NCI-H187 (cell line): Measurements from ENCODE around the gene ACTR5.
A peak's percentile ranks its signal among the peaks of the same experiment; 100 is the strongest.
"Not testable (repeated sequence)": the region's sequence is repeated elsewhere in the genome, so short reads cannot be mapped to it uniquely, and the experiment has no call there.

Experiments used
- DNase-seq, 2 experiments: peaks; one replicate each; lab custom pipeline; 2025; lab: John Stamatoyannopoulos, UW

The ACTR5 gene

DNA sequence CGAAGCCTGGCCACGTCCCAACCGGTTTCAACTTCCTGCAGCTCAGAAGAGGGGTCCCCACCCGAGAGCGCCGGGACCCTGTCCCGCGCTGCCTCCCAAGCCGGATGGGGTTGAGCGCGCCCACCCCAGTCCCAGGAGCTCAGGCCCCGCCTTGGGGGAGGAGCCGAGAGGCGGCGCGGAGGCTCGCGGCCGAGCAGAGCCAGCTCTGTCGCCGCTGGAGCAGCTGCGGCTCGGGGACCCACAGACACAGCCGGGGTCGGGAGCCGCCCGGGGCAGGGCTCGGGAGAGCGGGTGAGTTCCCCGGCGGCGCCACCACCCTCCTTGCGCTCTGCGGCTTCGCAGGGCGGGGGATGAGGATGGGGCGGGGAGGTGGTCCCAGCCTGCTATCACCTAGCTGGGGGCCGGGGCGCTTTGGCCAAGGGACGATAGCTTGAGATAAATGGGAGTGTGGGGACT lies 57.3 kb downstream of the ACTR5 start, which contains the start of gene PPP1R16B:
PPP1R16B (plus strand) TSS at position 196 of the 456 bp plus-strand sequence. CDS start 30,229 bp downstream, outside the sequence.
- peak in 1 of 2 experiments; percentile 28 for DNase-seq

DNA sequence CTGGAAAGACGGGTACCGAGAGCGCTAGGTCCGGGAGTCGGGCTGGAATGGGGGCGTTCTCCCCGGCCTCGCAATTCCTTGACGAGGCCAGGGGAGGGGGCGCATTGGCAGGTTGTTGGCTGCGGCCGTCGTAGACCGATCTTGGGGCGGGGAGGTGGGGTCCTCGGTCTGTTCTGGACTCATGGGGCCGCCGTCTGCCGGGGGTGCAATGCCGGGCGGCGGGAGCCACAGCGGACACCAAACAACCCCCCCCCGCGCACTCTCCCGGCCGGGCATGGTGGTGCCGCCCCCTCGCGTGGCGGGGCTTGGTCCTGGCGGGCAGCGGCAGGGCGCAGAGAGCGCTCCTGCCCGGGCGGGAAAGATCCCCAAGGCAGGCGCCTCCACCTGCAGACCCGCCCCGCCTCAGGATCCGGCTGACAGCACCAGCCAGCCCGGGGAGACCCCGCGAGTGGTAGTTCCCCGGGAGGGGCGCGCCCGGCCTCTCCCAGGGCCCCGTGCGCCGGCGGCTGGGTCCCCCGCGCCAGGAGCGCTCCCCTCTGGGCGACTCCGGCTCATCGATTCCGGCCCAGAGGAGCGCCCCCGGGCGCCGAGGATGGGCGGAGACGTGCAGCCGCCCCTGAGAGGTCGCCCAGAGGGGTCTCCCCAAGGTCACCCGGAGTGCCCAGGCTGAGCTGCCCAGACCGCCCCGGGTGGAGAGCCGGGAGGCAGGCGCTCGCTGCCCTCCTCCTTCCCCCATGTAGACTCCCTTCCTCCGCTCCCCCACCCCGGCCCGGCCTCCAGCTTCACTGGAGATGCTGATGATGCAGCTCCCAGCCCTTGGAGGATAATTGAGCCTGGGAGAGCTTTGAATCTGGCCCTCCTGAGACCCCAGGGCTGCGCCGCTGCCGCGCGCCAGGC lies 57.9 kb downstream of the ACTR5 start:
- DNase-seq = no peak

DNA sequence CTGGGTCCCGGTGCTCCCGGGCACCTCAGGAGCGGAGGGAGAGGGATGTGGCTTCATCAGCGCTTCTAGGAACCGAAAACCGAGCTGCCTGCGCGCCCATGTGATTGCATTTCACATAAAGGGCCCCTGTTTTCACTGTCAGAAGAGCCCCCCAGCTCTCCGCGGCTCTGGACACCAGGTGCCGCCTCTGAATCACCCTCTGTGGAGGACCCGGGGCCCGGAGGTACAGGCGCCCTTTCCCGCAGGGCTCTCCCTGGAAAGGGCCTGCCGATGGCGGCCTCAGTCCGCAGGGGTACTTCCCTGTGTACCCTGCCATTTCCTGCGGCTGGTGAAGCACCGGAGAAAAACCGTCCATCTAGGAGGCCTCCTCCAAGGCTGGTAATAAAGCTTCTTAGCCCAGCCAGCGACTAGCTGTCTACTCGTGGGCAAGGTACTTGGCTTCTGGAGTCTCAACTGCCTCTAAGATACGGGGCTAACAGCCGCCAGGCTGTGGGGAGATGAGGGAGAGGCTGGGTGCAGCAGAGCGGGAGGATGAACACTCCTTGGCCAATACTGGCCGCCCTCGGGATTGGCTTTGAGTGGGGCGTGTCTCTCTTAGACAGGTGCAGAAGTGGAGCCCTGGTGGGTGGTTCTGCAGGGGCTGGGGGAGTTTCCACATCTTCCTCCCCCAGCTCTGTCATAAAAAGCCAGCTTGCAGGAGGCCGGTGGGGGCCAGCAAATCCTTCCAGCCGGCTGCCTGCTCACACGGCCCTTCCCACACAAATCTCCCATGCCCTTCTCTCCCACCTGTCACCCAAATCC lies 58.8 kb downstream of the ACTR5 start:
- DNase-seq = peak in 1 of 2 experiments; percentile 60

DNA sequence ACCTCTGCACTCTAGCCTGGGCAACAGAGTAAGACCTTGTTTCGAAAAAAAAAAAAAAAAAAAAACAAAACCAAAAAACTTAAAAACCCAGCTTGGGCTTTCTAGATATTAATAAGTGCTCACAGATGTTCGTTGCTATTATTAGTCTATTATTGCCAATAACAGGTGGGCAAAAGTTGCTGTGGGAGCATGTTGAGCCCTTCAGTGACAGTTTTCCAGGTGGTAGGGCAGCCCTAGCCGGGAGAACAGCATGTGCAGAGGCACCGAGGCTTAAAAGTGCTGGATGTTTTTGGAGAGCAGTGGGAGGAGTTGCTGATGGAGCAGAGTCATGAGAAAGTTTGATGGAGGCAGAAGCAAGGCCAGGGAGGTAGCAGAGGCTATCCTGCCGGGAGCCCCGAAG lies 61.7 kb downstream of the ACTR5 start:
- no peak for DNase-seq

DNA sequence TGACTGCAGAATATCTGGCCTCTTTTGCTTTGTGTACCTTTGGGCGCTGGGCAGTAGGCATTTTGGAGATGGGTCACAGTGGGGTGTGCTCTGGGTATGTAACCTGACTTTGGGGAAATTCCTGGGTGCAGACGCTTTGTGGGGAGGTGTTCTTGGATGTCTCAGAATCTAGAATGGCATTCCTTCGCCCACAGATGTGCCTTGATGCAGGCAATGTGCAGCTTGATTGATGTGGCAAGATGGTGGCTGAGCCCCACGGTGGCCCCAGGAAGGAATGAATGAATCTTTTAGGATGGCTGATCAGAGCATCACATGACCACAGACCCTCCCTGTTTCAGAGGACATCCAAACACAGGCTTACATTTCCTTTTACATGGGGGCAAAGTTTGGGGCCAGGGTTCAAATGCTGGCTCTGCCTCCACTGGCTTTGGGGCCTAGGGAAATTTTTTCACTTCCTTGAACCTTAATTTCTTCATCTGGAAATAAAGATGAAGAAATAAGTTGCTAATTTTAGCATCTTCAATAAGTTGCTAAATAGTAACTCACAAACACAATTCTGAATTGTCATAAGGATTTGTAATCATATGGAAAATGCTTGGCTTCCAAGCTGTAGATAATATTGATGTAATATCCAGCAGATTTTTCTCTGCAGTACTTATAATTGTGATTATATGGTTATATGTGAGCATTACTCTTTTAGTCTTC lies 62.8 kb downstream of the ACTR5 start:
- DNase-seq = no peak

DNA sequence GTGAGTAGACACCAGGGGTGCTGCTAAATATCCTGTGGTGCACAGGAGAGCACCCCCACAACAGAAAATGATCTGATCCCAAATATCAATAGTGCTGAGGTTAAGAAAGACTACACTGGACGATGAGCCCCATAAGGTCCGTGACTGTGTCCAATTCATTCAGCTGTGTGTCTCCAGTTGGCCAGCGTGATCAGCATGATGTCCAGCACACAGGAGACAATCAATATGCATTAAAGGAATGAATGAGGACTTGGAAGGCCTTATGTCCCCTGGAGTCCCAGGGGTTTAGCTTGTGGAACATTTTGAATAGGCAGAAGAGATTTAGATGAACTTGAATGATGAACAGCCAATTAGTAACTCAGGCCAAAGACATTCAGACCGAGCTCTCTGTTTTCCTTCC lies 63.5 kb downstream of the ACTR5 start:
- no peak for DNase-seq

DNA sequence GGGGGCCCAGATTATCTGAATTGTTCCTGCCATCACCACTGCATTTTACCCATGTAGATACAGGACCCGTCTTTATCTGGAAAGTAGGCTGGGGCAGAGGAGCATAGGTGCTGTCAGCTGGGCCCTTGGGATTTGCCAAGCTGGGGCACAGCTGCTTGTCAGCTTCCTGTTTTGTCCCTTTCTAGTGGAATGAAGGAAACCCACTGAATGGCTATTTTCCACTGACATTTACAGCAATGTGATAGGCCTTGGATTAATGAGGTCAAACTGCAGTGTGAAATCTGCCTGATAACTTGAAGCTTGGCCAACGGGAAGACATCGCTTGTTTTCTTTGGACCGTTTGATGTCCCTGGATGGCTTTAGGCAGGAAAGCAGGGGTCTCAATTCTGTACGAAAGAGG lies 63.9 kb downstream of the ACTR5 start:
- no peak for DNase-seq

DNA sequence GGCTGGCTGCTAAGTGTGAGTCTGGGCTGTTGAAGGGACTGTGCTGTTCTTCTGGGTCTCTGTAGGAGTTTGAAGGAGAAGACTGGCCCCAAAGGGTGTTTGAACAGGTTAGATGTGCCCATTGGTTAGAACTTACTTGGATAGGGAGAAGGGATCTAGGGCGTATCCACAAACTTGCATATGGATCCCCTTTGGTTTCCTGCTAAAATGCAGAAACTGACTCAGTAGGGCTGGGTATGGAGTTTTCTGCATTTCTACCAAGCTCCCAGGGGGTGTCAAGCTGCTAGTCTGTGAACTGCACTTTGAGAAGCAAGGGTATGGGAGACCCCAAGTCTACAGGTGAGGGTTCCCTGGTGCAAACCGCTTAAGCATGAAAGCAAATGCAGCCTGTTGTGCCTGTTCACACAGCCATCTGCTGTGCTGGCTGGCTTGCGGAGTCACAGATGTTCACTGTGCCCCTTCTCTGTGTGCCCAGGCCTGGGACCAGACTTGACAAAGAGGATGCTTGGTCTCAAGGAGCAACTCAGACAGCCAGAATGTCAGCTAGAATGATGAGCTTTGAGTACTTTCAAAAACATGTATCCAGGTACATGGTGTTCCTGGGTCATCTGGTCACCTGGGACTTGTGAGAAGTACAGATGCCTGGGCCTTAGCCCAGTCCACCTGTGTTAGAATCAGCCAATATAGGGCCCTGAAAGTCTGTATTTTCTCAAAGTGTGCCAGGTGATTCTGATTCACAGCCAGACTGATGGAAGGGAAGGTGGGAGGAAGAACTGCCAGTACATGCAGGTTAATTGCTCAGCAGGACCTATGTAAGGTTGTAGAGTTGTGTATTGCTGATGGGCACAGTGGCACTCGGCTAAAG lies 64.7 kb downstream of the ACTR5 start:
- no peak for DNase-seq

DNA sequence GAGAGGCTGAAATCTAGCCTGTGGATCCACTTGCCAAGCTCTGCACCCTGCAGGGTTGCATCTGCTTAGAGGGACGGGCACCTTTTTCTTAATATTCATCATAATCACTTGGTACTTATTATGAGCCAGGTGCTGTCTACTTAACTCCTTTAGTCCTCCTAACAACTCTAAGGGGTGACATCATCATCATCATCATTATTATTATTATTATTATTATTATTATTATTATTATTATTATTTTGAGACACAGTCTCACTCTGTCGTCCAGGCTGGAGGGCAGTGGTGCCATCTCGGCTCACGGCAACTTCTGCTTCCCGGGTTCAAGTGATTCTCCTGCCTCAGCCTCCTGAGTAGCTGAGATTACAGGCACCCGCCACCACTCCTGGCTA lies 65.3 kb downstream of the ACTR5 start:
- DNase-seq = not testable (repeated sequence)

DNA sequence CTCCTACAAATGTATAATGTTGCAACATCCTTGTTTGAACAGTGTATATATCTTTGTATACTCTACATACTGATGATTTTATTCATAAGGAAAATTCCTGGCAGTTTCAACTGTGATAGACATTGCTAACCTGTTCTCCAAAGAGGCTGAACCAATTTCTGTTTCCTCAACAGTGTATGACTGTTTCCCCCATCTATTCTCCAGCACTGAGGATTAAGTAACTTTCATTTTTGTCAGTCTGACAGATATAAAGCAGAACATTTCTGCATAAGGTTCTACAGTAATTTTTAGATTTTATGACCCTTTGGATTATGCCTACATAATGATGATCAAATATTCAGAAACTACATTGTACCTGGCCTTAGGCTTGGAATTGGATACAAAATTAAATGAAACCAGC lies 67.2 kb downstream of the ACTR5 start:
- DNase-seq = no peak

DNA sequence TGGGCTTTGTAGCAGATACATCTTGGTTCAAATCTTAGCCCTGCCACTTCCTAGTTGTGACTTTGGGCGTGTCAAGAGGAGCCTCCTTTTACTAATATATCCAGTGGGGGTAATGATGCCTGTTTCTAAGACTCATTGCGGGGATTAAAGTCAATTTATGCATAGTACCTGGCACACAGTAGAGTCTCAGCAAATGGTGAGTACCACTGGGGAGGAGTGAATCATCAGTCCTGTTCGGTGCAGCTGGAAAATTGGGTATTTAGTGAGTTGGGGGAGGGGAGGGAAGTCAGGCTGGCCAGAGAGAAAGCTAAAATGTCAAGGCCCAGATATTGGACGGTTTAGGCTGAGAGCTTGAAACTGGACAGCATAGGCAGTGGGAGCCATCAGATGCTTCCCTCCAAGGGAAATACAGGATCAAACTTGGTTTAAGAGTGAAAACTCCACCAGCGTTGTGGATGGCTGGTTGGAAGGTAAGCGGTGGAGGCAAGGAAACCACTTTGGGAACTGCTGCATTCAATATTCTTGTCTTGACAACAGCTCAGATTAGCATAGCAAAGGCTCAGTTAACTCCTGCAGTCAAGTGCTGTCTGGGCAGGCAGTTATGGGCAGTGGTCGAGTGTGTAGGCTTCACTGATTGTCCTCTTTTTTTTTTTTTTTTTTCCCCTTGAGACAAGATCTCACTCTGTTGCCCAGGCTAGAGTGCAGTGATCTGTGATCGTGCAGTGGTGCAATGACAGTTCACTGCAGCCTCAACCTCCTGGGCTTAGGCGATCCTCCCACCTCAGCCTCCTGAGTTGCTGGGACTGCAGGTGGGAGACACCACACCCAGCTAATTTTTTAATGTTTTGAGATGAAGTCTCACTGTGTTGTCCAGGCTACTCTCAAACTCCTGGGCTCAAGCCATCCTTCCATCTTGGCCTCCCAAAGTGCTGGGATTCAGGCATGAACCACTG lies 70.1 kb downstream of the ACTR5 start:
- DNase-seq = no peak
